Measurements from ENCODE around the gene LMAN2L. TPM values are rescaled to one million over a fixed set of nuclear protein-coding genes. Genes with fewer than 3 reads are reported as not detected.

LMAN2L gene
- total and polyA plus RNA-seq, 2 of the 8 experiments (the other 6 are each of a cell fraction or from before 2014, with no cell fraction given): 14.3 to 17.6 TPM

- Histone ChIP-seq H3K79me1 (ENCODE audit: low read depth, low read length) (no peaks in the 10 kb centered on the region), H2BK120ac (replicated peaks; ENCODE audit: low read depth, low read length) (no peak overlapping the region), H3K4ac (replicated peaks; ENCODE audit: insufficient read length, low read depth, low read length) (no peak overlapping the region), H2AFZ (ENCODE audit: low read length) (no peak overlapping the region), H3K27ac (ENCODE audit: low read depth, low read length) (no peak overlapping the region), H4K20me1 (replicated peaks in 1 of 2; ENCODE audit: control insufficient read depth in 1 of 2, insufficient read depth in 2 of 2, low read length in 2 of 2) (no peaks in the 10 kb centered on the region), H2BK20ac (ENCODE audit: low read length) (no peak overlapping the region), H4K91ac (replicated peaks; ENCODE audit: insufficient read length, low read length) (no peak overlapping the region), H3K27me3 (replicated peaks in 1 of 4; ENCODE audit: control insufficient read depth in 3 of 4, extremely low read depth in 1 of 4, insufficient read depth in 3 of 4, low read length in 3 of 4) (no peaks in the 10 kb centered on the region), H3K9ac (replicated peaks in 1 of 4; ENCODE audit: extremely low read depth in 1 of 4, low read depth in 3 of 4, low read length in 3 of 4) (no peak overlapping the region), H3K79me2 (ENCODE audit: control insufficient read depth in 1 of 2, insufficient read depth in 2 of 2, low read length in 2 of 2) (no peaks in the 10 kb centered on the region), H3K23ac (ENCODE audit: insufficient read length) (no peak overlapping the region), H3K36me3 (ENCODE audit: control insufficient read depth in 2 of 4, insufficient read depth in 4 of 4, low read length in 3 of 4) (no peaks in the 10 kb centered on the region), H2BK12ac (ENCODE audit: low read depth, low read length) (no peak overlapping the region), H3K18ac (ENCODE audit: extremely low read depth, low read length) (no peak overlapping the region), H3K14ac (ENCODE audit: insufficient read length) (no peak overlapping the region), H2AK5ac (ENCODE audit: low read depth, low read length) (no peak overlapping the region), H3K4me2 (ENCODE audit: insufficient read depth in 1 of 2, low read depth in 2 of 2, low read length in 2 of 2) (no peak overlapping the region), H2BK5ac (ENCODE audit: low read depth, low read length) (no peak overlapping the region), H3K23me2 (ENCODE audit: low read depth, low read length) (no peaks in the 10 kb centered on the region), H3K56ac (replicated peaks; ENCODE audit: insufficient read length, low read depth, low read length) (no peak overlapping the region), H4K8ac (ENCODE audit: extremely low read depth, insufficient read depth, low read length) (no peak overlapping the region), H2BK15ac (ENCODE audit: low read length) (no peak overlapping the region), H3K4me3 (ENCODE audit: extremely low read depth in 1 of 4, insufficient read depth in 2 of 4, low read depth in 3 of 4, low read length in 4 of 4) (no peak overlapping the region), H3K4me1 (replicated peaks in 1 of 4; ENCODE audit: control insufficient read depth in 3 of 4, insufficient read depth in 4 of 4, low read length in 3 of 4) (no peaks in the 10 kb centered on the region), H3K9me3 (ENCODE audit: insufficient read depth in 2 of 2, low read depth in 1 of 2, low read length in 1 of 2) (no peaks in the 10 kb centered on the region), H4K5ac (ENCODE audit: insufficient read length, low read depth, low read length) (no peak overlapping the region)
- 94% methylated on average over 9 of the region's 9 CpGs; no CpG with 5 or more reads in 1 of the 2 experiments for WGBS, 2 experiments (ENCODE audit: extremely low coverage in 1 of 2, insufficient coverage in 1 of 2, insufficient read length in 1 of 2, insufficient replicate concordance in 2 of 2, low coverage in 1 of 2, low lambda C conversion rate in 2 of 2, missing lambda C conversion rate in 1 of 2)
- ChIA-PET CTCF (ENCODE audit: partially characterized antibody) (interaction anchor here (1.5 kb wide), 1 partner anchor 9 kb away, joined by 4 read pairs; the partner anchor contains the start of gene CNNM4), POLR2A (ENCODE audit: partially characterized antibody) (no interaction called here)
- FAIRE-seq: no peak
- DNase-seq (ENCODE audit: low read depth in 1 of 2, low spot score in 2 of 2): no peak
- TF ChIP-seq RBBP5 (IDR thresholded peaks at IDR 0.05; ENCODE audit: borderline replicate concordance, low read depth, low read length) (no peak), CHD1 (IDR thresholded peaks at IDR 0.05; ENCODE audit: low read depth, low read length) (no peak)
These were observed 11.9 kb upstream of the LMAN2L start for GRCh38 chr2:96751800-96752199.

Measured in H1 (cell line).